NK-92 treated with Interleukin-12 subunit alpha and Interleukin-12 subunit beta, amount 100 ng/mL, for 24 hours (cell line): ENCODE measurements around the gene HCN4.
A peak's percentile ranks its signal among the peaks of the same experiment; 100 is the strongest.

Experiments
- DNase-seq: peaks from one replicate; lab custom pipeline; 2025; lab: John Stamatoyannopoulos, UW

HCN4 gene

DNA sequence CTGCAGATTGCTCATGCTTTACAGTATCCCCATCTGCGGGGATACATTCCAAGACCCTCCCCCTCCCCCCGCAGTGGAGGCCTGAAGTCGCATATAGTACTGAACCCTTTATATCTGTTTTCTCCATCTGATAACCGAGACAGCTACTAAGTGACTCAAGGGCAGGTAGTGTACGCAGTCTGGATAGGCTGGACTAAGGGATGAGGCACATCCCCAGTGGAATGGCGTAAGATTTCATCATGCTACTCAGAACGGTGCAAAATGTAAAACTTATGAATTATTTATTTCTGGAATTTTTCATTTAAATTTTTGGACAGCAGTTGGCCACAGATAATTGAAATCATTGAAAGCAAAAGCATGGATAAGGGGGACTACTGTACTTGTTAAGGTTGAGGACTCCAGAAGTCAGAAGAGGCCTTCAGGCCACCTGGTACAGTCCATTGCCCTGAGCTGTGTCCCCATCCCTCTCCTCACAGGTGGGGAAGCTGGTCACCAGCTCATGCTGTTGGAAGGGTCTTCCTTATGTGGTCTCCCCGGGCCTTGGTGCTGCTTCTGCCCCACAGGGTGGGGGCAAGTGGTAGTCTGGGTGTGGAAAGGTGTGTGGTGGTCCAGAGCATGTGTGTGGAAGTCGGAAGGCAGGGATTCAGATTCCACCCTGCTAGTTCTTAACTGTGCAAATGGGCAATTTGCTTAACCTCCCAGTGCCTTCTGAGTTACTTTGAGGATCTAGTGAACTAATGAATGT is 72.0 kb downstream of the HCN4 start:
- no peak for DNase-seq

DNA sequence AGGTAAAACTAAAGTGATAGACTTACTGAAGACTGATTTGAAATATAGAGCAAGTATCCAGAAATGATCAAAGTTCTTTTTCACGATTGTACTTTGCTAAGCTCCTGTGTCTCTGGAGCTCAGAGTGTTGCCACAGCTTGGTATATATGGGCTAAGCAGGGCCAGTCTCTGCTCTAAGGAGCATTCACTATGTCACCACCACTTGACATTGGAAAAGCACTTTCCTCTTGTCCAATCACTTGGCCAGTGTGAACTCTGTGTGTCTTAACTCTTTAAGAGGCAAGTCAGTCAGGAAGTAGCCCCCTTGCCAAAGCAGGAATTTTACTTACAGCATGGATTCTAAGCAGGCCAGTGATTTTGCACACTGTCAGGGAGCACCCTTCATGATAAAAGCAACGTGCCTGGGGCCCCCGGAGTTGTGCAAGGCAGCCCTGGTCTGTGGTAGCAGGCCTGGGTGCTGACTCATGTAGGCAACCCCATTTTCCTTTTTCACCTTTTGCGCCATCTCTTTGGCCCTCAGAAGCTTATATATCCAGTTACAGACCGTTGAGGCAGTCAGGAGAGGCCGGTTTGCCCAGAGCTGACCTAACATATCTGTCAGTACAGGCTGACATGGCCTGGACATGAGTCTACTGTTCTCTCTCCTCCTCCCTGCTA is 73.0 kb downstream of the HCN4 start:
- peak; percentile 65 for DNase-seq

DNA sequence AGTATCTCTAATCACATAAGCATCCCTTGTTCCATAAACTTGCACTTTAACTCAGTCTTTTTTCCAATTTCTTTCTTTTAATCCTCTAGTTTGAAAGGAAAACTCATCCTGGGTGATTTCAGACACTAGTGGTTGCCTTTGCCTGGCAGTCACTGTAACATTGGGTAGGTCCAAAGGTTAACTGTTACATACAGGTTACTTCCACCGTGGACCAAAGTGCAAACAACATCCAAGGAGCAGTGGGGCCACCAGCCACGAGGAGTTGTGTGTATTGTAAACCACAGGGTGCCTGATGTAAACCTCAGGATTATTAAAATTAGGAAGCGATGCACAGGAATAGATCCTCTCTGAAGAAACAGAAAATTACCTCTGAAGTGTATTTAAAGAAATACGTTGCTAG is 75.0 kb downstream of the HCN4 start:
- DNase-seq = no peak

DNA sequence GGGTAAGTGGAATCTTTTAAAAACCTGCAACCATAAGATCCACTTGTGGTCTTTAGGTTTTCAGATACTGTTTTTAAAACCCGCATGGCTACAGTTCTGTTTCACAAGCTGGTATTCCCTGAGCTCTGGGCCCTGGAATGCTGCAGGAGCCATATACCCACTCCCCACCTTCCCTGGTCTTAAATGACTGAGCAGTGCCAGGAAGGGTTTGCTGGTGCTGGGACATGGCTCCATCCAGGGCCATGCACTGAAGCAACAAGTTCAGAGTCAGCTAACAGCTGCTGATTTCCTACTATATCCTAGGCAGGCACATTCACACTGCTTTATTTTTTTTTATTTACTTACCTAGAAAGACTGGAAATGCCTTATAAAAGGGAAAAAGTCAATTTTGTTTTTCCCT is 77.3 kb downstream of the HCN4 start:
- DNase-seq = no peak

DNA sequence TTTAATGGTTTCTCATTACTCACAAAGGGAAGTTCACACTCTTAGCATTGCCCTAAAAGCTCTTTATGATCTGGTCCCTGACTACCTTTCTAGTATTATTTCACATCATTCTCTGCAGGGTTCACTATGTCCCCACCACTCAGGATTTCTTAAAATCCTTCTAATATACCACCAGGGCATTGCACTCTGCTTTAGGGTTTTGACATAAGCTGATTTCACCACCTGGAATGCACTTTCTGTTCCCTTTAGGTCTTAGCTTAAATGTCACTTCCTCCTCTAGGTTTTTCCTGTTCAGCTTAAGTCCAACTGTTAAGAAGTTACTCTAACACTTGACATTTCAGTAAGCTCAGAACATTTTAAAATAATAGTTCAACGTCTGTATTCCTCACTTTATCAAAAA is 81.7 kb downstream of the HCN4 start:
- no peak for DNase-seq

DNA sequence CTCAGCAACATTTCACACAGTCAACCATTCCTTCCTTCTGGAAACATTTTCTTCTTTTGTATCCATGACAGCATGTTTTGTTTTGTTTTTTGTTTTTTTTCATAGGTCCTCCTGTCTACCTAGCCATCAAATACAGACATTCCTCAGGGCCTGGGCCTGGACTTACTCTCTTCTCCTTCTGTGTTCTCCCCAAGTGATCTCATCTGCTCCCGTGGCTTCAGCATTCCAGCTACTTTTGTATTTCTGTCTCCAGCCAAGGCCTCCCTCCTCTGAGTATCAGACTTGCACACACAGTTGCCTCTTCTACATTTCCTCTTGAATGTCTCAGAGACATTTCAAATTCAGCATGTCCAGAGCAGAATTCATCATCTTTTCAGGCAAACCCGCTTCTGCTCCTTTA is 82.4 kb downstream of the HCN4 start:
- no peak for DNase-seq

DNA sequence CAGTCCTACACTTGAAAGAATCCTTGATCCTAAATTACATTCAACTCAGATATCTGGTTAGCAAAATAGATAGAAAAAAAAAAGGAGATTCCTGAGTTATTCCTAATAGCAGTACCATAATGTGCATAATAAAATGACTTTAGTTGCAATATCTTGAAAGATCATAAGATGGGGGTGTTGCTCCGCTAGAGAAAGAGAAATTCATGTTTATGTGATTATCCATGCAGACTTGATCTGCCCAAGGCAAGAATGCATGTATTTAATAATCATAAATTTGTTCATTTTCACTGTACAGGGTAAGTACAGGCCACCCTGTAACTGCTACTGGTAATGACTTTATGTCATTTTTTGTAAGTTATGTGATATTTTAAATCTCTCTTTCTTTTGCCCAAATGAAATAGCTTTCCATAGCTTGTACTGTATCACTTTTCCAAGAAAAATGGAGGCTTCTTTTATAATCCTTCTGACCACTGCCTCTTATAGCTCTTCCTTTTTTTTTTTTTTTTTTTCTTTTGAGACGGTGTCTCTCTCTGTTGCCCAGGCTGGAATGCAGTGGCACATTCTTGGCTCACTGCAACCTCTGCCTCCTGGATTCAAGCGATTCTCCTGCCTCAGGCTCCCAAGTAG is 84.6 kb downstream of the HCN4 start:
- no peak for DNase-seq

DNA sequence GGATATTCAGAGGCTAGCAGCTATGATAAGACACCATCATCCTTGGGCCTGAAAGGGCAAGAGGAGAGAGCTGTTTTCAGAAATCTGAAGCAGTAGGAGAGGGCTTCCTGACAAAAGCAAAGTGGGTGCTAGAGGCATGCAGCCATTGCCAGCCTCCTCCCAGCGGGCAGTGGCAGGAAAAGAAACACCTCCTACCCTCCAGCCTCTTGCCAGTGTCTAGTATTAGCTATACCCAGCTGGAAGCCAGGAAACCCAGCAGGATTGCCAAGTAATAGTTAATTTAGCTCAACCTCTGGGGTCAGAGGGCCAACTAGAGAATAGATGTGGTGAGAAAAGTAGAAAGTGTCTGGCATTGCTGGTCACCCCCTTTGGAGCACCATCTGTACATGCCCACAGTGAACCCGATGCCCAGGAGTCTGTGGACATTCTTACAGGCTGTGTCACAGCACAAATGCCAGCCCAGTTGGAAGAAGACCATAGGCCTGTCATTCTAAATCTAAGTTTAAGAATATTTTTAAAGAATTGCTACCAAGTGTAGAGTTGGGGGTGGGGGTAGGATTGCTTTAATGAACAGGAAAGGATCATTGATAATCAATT is 85.3 kb downstream of the HCN4 start:
- no peak for DNase-seq

DNA sequence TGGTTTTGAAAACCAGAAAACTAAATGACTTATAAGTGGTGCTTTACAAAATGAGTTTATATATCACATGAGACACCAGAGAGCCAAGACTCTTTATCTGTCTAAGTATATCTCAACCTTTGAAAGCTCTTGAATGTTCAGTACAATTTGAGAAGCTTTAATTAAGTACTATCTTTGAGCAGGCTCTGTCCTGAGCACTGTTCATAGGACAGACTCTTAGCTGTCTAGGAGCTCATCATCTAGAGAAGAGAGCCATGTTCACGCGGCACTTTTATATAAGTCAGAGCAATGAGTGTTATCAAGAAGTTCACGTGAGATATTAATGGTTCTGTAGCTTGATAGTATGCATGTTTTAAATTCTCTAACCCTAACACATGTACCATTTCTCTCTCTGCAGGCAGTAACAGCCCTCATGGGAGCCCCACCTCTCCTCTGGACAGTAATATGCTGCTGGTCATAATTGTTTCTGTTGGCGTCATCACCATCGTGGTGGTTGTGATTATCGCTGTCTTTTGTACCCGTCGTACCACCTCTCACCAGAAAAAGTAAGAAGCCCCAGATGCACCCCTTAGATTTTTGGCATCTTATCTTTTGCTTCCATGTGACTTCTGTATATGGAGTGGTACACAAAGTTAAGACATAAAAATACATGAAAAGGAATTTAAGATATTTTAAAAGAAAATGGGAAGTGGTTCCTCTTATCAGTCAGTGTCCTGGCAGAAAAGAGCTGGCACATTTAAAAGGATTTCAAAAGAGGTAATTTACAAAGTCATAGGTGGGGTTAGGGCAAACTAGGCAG is 86.0 kb downstream of the HCN4 start:
- no peak for DNase-seq

DNA sequence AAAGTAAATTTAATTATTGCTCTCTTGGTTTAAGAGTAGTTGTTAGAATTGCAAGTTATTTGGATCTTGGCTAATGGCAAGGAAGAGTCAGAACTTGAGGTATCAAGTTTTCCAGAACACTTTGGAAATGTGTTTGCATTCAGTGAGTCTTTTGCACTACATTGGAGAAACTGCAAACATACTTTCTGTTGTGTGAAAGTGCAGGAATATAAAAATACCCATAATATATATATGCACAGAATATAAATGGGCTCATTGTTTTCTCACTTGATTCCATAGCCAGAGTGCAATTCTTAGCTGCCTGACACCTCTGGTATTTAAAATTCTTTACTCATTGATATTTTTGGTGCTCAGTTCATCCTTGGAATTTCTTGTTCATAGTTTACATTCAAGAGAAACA is 92.9 kb downstream of the HCN4 start:
- DNase-seq = no peak

DNA sequence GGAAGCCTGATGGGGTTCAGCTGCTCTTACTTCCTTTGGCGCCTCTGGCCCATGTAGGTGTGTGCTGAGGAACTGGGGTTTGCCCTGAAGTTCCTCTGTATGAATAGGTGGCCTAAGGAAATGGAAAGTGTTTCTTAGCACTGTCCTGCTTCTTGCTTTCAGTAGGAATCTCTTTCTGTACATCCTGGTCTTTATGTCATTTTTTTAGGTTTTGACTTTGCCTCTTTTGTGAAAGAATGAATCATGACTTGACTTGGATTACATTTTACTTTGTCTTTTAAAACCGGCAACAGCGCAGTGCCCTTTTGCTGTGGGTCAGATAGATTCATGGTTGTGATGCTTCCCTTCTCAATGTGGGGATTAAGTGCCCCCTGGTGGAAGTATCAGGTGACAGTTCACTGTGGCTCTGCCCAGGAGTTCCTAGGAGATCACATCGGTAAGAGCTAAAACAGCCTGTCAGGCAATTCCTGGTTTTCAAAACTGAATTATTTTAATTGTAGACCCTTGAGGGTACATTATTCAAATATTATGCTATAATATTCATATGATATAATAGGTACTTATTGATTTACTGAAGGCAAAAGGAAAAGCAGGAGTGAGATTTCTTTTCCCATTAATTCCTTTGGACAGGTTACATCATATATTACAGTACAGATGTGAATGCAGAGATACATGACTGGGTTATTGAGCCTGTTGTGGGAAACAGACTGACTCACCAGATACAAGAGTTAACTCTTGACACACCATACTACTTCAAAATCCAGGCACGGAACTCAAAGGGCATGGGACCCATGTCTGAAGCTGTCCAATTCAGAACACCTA is 95.4 kb downstream of the HCN4 start:
- DNase-seq = peak; percentile 19

DNA sequence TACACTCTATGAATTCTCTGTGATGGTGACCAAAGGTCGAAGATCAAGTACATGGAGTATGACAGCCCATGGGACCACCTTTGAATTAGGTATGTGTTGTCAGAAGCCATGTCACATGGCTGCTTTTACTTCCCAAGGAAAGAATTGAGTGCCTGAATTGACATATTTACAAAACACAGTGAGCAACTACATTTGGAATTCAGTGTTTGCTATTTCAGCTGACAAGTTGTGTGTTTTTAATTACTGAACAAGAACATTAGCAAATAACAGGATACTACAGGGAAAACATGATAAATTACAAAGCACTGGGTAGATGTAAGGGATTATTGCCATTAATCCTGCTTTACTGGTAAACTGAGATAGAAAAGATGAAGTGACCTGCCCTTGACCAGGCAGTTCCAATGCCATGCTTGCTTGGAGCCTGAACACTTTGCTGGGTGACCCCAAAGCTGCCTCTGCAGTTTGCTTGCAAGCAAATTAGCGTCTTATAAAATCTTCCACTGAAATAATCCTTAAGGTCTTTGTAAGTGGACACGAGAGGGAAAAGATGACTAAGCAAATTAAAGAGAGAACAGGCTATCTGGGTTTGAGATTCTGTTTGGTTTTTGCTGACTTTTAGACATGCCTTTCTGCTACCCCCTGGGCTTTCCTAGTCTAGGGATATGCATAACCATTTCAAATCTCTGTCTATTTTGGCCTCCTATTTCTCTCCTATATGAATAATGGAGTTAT is 98.2 kb downstream of the HCN4 start:
- DNase-seq = no peak
